HepG2 (cell line): ENCODE measurements around the gene HCFC1R1. TPM values are rescaled to one million over a fixed set of nuclear protein-coding genes. Genes with fewer than 3 reads are reported as not detected.

ENCODE experiments used
- AGO1 ChIP-seq: fragments of 200-400 bp; formaldehyde crosslinking; IDR thresholded peaks from 2 replicates; pipeline ENCODE4 v1.6.1; 2017; ENCODE audit warnings: mild to moderate bottlenecking, low read depth, low read length, moderate library complexity; ENCODE audit not compliant: poor library complexity, severe bottlenecking
- GABPA ChIP-seq, 2 experiments: IDR thresholded peaks; 2 replicates each; pipeline ENCODE4 v1.6.1; 2011 to 2016; ENCODE audit warnings: low read depth in 2 of 2, low read length in 1 of 2, missing biosample characterization in 1 of 2, missing genetic modification characterization in 1 of 2
- HMGXB3 ChIP-seq: sonication (generic); formaldehyde crosslinking; IDR thresholded peaks from 2 replicates; pipeline ENCODE4 v1.4.0; 2020; ENCODE audit warnings: missing genetic modification reagents, borderline replicate concordance
- MYPOP ChIP-seq: sonication (generic); formaldehyde crosslinking; IDR thresholded peaks from 2 replicates; pipeline ENCODE4 v1.8.1; 2023; ENCODE audit warnings: mild to moderate bottlenecking, moderate library complexity, missing genetic modification reagents
- RBM39 ChIP-seq: fragments of 200-400 bp; formaldehyde crosslinking; IDR thresholded peaks from one replicate; pipeline ENCODE4 v1.6.1; 2018; ENCODE audit warnings: antibody characterized with exemption, mild to moderate bottlenecking, low read depth, low read length; ENCODE audit not compliant: poor library complexity, severe bottlenecking
- REL ChIP-seq: sonication (generic); formaldehyde crosslinking; conservative IDR thresholded peaks from 2 replicates; pipeline ENCODE4 v1.8.0; 2022; ENCODE audit warnings: mild to moderate bottlenecking, missing genetic modification reagents, moderate library complexity
- TCF7L2 ChIP-seq: IDR thresholded peaks from 2 replicates; pipeline ENCODE4 v1.6.1; 2011; ENCODE audit warnings: mild to moderate bottlenecking, low read depth, low read length, moderate library complexity
- ZBTB3 ChIP-seq: sonication (generic); formaldehyde crosslinking; IDR thresholded peaks from 2 replicates; pipeline ENCODE4 v1.4.0; 2020; ENCODE audit warnings: low read depth, mild to moderate bottlenecking, moderate library complexity, missing genetic modification reagents, borderline replicate concordance
- ZNF263 ChIP-seq: sonication (generic); formaldehyde crosslinking; IDR thresholded peaks from 2 replicates; pipeline ENCODE4 v1.4.0; 2020; ENCODE audit warnings: missing genetic modification reagents
- ZNF574 ChIP-seq: sonication (generic); formaldehyde crosslinking; IDR thresholded peaks from 2 replicates; pipeline ENCODE4 v1.4.0; 2020; ENCODE audit warnings: missing genetic modification reagents
- ZNF691 ChIP-seq: sonication (generic); formaldehyde crosslinking; IDR thresholded peaks from 2 replicates; pipeline ENCODE4 v1.4.0; 2020; ENCODE audit warnings: missing genetic modification reagents, low read depth, mild to moderate bottlenecking, borderline replicate concordance
- ZNF724P ChIP-seq: sonication (generic); formaldehyde crosslinking; IDR thresholded peaks from 2 replicates; pipeline ENCODE4 v1.8.0; 2022; ENCODE audit warnings: missing genetic modification reagents, borderline replicate concordance
- ZSCAN12 ChIP-seq: sonication (generic); formaldehyde crosslinking; IDR thresholded peaks from 2 replicates; pipeline ENCODE4 v1.9.0; 2021; ENCODE audit warnings: mild to moderate bottlenecking, missing genetic modification reagents
- ZSCAN22 ChIP-seq: sonication (generic); formaldehyde crosslinking; IDR thresholded peaks from 2 replicates; pipeline ENCODE4 v1.4.0; 2020; ENCODE audit warnings: mild to moderate bottlenecking, missing genetic modification reagents
- polyA plus RNA-seq, 8 experiments: library from polyadenylated mRNA; depleted of rRNA in 3 of 8; stranded (reverse) in 7 of 8; unstranded in 1 of 8; fragments of >200 nt; fragmentation: Illumina TruSeq in 4 of 8; extraction: Trizol in 4 of 8; gene quantifications; 2 replicates each; pipeline versions ENCODE4 v1.2.1 to v1.2.3, GENCODE V29; 2011 to 2016; ENCODE audit warnings: low read depth in 4 of 8, missing spikeins in 1 of 8, mixed read lengths in 1 of 8; ENCODE audit not compliant: insufficient read depth in 1 of 8
- total RNA-seq, 5 experiments: library from RNA; depleted of rRNA; stranded (reverse); fragments of >200 nt; fragmentation: Illumina TruSeq; extraction: Trizol; gene quantifications; 2 replicates each; pipeline ENCODE4 v1.2.3, GENCODE V29; 2016; ENCODE audit warnings: low read depth in 1 of 5
- TF ChIP-seq, protein P1 (sequence below): sonication (generic); formaldehyde crosslinking; IDR thresholded peaks from 2 replicates; pipeline ENCODE4 v1.8.1; 2023; ENCODE audit warnings: mild to moderate bottlenecking, missing genetic modification reagents

Gene HCFC1R1
- total and polyA plus RNA-seq, 2 of the 13 experiments (the other 11 are each of a cell fraction or from before 2014, with no cell fraction given) = 13.8 to 16.1 TPM

DNA sequence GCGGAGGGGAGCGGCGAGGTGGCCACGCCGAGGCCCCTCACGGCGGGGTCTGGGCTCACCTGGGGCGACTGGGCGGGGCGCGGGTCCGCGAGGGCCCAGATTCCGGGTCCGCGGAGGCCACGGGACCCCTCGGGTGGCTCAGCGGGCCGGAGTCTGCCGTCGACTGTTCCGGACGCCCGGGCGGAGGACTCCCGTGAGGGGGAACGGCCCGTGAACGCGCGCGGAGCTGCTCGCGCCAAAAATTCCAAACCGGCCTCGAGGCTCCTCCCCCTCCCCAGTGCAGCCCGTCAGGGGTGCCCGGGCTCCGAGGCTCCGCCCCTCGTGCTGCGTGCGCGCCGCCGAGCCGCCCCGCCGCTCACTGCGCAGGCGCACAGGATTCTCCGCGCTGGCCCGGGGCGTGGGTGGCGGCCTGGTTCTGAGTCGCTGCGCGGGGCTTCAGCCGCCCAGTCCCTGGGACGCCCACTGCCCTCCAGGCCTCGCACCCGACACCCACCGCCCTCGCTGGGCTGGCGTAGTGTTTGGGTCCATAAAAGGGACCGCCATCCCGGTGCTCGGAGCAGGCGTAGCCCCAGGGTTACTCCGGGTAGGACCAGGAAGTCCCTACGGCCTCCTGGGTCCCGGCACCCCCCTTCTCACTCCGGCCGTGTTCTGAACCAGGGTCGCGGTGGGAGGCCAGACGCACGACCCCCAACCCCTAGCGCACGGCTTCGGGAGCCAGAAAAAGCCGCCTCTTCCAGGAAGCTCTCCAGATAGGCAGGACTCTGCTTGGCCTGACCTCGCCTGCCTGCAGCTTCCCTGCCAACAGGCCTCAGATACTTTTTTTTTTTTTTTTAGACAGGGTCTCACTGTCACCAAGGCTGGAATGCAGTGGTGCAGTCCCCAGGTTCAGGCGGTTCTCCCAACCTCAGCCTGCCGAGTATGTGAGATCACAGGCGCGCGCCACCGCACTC is 43.2 kb downstream of the HCFC1R1 start, which contains the start of gene PKMYT1 (continued):
- TF ChIP-seq, protein P1, sequence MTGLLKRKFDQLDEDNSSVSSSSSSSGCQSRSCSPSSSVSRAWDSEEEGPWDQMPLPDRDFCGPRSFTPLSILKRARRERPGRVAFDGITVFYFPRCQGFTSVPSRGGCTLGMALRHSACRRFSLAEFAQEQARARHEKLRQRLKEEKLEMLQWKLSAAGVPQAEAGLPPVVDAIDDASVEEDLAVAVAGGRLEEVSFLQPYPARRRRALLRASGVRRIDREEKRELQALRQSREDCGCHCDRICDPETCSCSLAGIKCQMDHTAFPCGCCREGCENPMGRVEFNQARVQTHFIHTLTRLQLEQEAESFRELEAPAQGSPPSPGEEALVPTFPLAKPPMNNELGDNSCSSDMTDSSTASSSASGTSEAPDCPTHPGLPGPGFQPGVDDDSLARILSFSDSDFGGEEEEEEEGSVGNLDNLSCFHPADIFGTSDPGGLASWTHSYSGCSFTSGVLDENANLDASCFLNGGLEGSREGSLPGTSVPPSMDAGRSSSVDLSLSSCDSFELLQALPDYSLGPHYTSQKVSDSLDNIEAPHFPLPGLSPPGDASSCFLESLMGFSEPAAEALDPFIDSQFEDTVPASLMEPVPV = peak; percentile 86; the same call in 1 of the 2 replicates
- no peak for TF ChIP-seq ZBTB3 (CRISPR knock-in tag)
- TF ChIP-seq ZNF574 = peak; percentile 47
- TF ChIP-seq ZNF263 = peak; percentile 67; the same call in 1 of the 2 replicates
- no peak for TF ChIP-seq TCF7L2
- 0 out of 2 replicates have a peak, but pooled peaks have one; percentile 31 for TF ChIP-seq HMGXB3
- no peak for TF ChIP-seq AGO1
- TF ChIP-seq ZSCAN22 (CRISPR knock-in tag) = no peak
- TF ChIP-seq ZNF691 (CRISPR knock-in tag) = no peak; the same call in 1 of the 2 replicates
- no peak for TF ChIP-seq ZSCAN12 (CRISPR knock-in tag)
- peak; percentile 20 for TF ChIP-seq RBM39
- peak; percentile 56; the same call in 1 of the 2 replicates for TF ChIP-seq ZNF724P (CRISPR knock-in tag)
- TF ChIP-seq GABPA (IDR thresholded peaks at IDR 0.05; ENCODE audit: low read depth, low read length) = no peak
- TF ChIP-seq GABPA (CRISPR knock-in tag; IDR thresholded peaks at IDR 0.05; ENCODE audit: low read depth) = no peak
- TF ChIP-seq MYPOP = 0 out of 2 replicates have a peak, but pooled peaks have one; percentile 21
- 0 out of 2 replicates have a peak, but pooled peaks have one; percentile 48 for TF ChIP-seq REL (CRISPR knock-in tag)
